Parathyroid adenoma (tissue), 2 donors: ENCODE results near the gene HOXA9.

Experiments used
- H2AFZ ChIP-seq: fragments of 300-600 bp; sonication (generic); one replicate; pipeline ENCODE4 v1.7.0; 2017; ENCODE audit warnings: antibody characterized with exemption, mild to moderate bottlenecking
- H3K27ac ChIP-seq: fragments of 300-600 bp; sonication (generic); one replicate; pipeline ENCODE4 v1.7.0; 2017
- H3K27me3 ChIP-seq: fragments of 300-600 bp; sonication (generic); one replicate; pipeline ENCODE4 v1.7.0; 2017; ENCODE audit warnings: low read length; ENCODE audit not compliant: control insufficient read depth, insufficient read depth
- H3K36me3 ChIP-seq: fragments of 300-600 bp; sonication (generic); one replicate; pipeline ENCODE4 v1.7.0; 2017; ENCODE audit warnings: low read length; ENCODE audit not compliant: control insufficient read depth, insufficient read depth
- H3K4me1 ChIP-seq: fragments of 300-600 bp; sonication (generic); one replicate; pipeline ENCODE4 v1.7.0; 2017; ENCODE audit warnings: control low read depth
- H3K4me2 ChIP-seq: fragments of 300-600 bp; sonication (generic); one replicate; pipeline ENCODE4 v1.7.0; 2017; ENCODE audit warnings: low read length
- H3K4me3 ChIP-seq: fragments of 300-600 bp; sonication (generic); one replicate; pipeline ENCODE4 v1.7.0; 2017; ENCODE audit warnings: low read depth, low read length
- H3K79me2 ChIP-seq: fragments of 300-600 bp; sonication (generic); one replicate; pipeline ENCODE4 v1.7.0; 2017; ENCODE audit warnings: control low read depth
- H3K9ac ChIP-seq: fragments of 300-600 bp; sonication (generic); one replicate; pipeline ENCODE4 v1.7.0; 2017; ENCODE audit warnings: mild to moderate bottlenecking
- H3K9me3 ChIP-seq: fragments of 300-600 bp; sonication (generic); one replicate; pipeline ENCODE4 v1.7.0; 2017; ENCODE audit warnings: low read length; ENCODE audit not compliant: control insufficient read depth
- TF ChIP-seq, protein P1 (sequence below): fragments of 300-600 bp; sonication (generic); IDR thresholded peaks from one replicate; pipeline ENCODE4 v1.7.0; 2017; ENCODE audit warnings: antibody characterized with exemption, mild to moderate bottlenecking
- donor health status: primary hyperparathyroidism.

HOXA9 gene

DNA sequence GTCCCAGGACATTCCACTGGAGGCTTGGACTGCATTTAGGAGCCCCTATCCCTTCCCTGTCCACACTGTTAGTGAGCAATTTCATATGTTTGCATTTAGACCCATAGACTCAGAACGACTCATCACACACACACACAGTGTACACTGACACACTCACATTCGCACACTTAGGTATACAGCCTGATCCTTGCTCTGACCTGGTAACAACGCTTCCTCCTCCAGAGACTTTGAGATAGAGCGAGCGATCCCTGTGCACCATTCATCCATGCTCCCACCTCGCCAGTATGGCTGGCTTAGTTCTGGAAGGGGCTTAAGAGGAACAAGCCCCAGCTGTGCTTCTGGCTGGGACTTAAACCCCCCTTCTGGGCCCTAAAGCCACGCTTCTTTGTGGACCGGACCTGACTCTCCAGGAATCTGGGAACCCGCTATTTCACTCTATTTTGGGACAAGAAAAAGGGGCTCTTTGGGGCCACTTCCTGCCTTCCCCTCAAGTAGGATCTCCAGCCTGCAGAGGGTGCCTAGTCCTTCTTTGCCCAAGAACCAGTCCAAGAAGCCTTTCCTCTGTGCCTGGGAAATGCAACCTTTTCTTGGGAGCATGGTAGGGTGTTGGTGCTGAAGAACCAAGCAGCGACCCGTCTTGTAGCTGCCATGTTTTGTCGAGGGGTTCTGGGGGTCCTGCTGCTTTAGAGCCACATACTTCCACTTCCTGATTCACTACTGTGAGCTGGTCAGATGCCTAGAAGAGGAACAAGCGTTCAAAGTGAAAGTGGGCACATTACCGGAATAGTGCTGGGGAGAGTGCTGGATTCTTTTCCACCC, 35.6 kb upstream of the HOXA9 start:
- Histone ChIP-seq H3K27ac (no peak overlapping the region), H3K4me2 (no peak overlapping the region), H3K9me3 (no peaks in the 10 kb centered on the region), H3K4me3 (no peak overlapping the region), H3K27me3 (peaks cover 22% of the 10 kb centered on the region), H3K9ac (no peak overlapping the region), H3K36me3 (no peaks in the 10 kb centered on the region), H2AFZ (no peak overlapping the region), H3K4me1 (no peaks in the 10 kb centered on the region), H3K79me2 (no peaks in the 10 kb centered on the region)
- TF ChIP-seq, protein P1, sequence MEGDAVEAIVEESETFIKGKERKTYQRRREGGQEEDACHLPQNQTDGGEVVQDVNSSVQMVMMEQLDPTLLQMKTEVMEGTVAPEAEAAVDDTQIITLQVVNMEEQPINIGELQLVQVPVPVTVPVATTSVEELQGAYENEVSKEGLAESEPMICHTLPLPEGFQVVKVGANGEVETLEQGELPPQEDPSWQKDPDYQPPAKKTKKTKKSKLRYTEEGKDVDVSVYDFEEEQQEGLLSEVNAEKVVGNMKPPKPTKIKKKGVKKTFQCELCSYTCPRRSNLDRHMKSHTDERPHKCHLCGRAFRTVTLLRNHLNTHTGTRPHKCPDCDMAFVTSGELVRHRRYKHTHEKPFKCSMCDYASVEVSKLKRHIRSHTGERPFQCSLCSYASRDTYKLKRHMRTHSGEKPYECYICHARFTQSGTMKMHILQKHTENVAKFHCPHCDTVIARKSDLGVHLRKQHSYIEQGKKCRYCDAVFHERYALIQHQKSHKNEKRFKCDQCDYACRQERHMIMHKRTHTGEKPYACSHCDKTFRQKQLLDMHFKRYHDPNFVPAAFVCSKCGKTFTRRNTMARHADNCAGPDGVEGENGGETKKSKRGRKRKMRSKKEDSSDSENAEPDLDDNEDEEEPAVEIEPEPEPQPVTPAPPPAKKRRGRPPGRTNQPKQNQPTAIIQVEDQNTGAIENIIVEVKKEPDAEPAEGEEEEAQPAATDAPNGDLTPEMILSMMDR = no peak

DNA sequence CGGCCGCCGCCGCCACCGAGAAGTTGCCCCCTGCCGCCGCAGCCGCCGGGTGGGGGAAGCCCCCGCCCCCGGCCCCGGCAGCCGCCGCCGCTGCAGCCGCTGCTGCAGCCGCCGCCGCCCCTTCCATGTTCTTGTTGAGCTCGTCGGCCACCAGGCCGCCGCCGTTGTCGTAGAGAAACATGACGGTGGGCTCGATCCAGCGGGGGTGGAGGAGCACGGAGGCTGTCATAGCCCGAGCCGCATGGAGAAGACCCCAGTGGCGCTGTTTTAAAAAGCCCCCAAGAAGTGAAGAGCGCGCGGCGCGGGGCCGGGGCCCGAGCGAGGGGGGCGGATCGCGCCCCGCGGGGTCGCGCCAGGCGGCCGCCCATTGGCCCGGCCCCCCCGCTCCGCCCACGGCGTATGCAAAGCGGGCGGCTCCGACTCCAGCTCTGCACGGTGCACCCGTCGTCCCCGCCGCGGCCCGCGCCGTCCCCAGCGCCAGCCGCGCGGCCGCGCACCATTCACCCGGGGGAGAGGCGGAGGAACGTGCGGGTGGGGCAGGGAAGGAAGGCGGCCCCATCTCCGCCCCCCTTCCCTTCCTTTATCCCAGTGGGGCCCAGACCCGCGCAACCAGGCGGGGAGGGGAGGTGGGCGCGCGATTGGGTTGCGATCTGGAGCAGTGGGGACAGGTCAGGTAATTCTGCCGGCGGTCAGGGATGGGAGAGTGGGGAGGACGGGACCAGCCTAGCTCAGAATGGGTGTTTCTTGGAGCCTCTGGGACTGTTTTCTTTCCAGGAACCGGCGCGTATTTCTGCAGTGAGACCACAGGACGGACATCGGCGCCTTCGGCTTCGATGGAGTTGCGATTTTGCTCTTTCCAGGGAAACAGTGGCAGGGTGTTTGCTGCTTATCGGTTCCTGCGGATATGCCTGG, 34.8 kb upstream of the HOXA9 start, which contains the start of gene HOXA13:
TSS of gene HOXA13 (minus strand) at position 243 of the 912 bp plus-strand sequence. CDS start at position 229, 14 bp downstream.
- H3K9ac ChIP-seq = no peak within 1 kb of the TSS
- no peak within 1 kb of the TSS for H3K27ac ChIP-seq
- H2AFZ ChIP-seq = no peak within 1 kb of the TSS
- no peaks in the 10 kb centered on the region for H3K36me3 ChIP-seq
- H3K4me2 ChIP-seq = no peak within 1 kb of the TSS
- H3K4me1 ChIP-seq = no peaks in the 10 kb centered on the region
- no peak within 1 kb of the TSS for H3K4me3 ChIP-seq
- no peaks in the 10 kb centered on the region for H3K79me2 ChIP-seq
- TF ChIP-seq, protein P1 = no peak
- peaks cover 13% of the 10 kb centered on the region for H3K27me3 ChIP-seq
- H3K9me3 ChIP-seq = no peaks in the 10 kb centered on the region

- H3K9me3 ChIP-seq = no peaks in the 10 kb centered on the region
- peaks cover 12% of the 10 kb centered on the region for H3K27me3 ChIP-seq
- TF ChIP-seq, protein P1 = no peak
- no peak overlapping the region for H2AFZ ChIP-seq
- no peaks in the 10 kb centered on the region for H3K79me2 ChIP-seq
- no peak overlapping the region for H3K4me2 ChIP-seq
- no peak overlapping the region for H3K27ac ChIP-seq
- no peak overlapping the region for H3K9ac ChIP-seq
- no peaks in the 10 kb centered on the region for H3K36me3 ChIP-seq
- no peak overlapping the region for H3K4me3 ChIP-seq
- no peaks in the 10 kb centered on the region for H3K4me1 ChIP-seq
These were observed 33.8 kb upstream of the HOXA9 start for GRCh38 chr7:27198871-27199801.

DNA sequence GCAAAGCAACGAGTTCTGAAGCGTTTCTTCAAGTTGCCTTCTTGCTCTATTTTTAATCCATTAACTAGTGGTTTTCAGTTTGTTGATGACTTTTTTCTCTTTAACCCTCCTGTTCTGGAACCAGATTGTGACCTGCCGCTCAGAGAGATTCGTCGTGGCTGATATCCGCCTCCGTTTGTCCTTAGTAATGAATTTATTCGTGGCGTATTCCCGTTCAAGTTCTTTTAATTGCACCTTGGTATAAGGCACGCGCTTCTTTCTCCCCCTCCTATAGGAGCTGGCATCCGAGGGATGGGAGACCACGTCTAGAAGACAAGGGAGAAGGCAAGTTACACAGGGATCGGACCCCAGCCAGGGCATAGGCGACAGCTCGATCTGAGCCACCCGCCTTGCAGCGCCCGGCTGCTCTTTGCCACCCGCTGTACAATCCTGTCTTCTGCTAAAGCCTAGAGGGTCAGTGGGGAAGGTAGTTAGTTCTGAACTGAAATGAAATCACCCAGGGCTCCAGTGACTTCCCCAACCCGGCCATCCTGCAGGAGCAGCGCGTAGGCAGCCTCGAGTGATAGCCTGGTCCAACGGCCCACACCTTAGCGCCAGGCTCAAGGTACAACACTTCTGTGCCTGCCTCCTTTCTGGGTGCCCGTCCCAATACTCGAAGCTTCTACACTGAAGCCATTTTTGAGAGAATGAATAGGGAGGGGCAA, 33.0 kb upstream of the HOXA9 start:
- H3K27me3 ChIP-seq = peaks cover 14% of the 10 kb centered on the region
- H3K4me3 ChIP-seq = no peak overlapping the region
- H2AFZ ChIP-seq = no peak overlapping the region
- TF ChIP-seq, protein P1 = no peak
- no peaks in the 10 kb centered on the region for H3K9me3 ChIP-seq
- no peak overlapping the region for H3K4me2 ChIP-seq
- H3K27ac ChIP-seq = no peak overlapping the region
- no peaks in the 10 kb centered on the region for H3K79me2 ChIP-seq
- no peaks in the 10 kb centered on the region for H3K4me1 ChIP-seq
- H3K9ac ChIP-seq = no peak overlapping the region
- no peaks in the 10 kb centered on the region for H3K36me3 ChIP-seq
